22Rv1 (cell line): ENCODE measurements around the gene FAM221A.

ENCODE experiments used
- H3K27ac ChIP-seq: fragments of 450-650 bp; 2 replicates; pipeline ENCODE4 v1.5.1; 2017
- ZFX ChIP-seq: fragments of 450-650 bp; IDR thresholded peaks from 2 replicates; pipeline ENCODE4 v1.6.1; 2017; ENCODE audit warnings: antibody characterized with exemption, borderline replicate concordance
- TF ChIP-seq, protein P1 (sequence below): fragments of 450-650 bp; IDR thresholded peaks from 2 replicates; pipeline ENCODE4 v1.5.1; 2017; ENCODE audit warnings: mild to moderate bottlenecking

FAM221A gene

DNA sequence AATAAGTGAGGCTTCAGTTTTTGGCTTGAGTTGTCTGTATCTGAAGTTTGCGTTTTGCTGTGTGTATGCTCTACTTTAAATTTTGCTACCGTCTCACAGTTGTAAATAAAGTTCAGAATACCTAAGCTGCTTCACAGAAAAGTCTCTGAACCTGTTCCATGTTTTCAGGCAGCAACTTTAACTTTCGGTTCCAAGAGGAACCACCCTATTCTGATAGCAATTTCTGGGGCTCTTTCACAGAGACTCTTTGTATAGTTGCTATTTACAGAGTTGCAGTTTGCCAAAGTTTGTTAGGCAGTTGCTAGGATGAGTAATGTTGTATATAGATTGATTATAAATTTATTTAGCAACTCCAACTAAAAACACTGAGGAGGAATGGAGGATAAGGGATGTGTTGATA, 5.7 kb downstream of the FAM221A start:
- H3K27ac ChIP-seq, result 0 out of 2 replicates have a peak overlapping the region, but pooled peaks have one; percentile 7
- TF ChIP-seq ZFX, result no peak
- TF ChIP-seq, protein P1, sequence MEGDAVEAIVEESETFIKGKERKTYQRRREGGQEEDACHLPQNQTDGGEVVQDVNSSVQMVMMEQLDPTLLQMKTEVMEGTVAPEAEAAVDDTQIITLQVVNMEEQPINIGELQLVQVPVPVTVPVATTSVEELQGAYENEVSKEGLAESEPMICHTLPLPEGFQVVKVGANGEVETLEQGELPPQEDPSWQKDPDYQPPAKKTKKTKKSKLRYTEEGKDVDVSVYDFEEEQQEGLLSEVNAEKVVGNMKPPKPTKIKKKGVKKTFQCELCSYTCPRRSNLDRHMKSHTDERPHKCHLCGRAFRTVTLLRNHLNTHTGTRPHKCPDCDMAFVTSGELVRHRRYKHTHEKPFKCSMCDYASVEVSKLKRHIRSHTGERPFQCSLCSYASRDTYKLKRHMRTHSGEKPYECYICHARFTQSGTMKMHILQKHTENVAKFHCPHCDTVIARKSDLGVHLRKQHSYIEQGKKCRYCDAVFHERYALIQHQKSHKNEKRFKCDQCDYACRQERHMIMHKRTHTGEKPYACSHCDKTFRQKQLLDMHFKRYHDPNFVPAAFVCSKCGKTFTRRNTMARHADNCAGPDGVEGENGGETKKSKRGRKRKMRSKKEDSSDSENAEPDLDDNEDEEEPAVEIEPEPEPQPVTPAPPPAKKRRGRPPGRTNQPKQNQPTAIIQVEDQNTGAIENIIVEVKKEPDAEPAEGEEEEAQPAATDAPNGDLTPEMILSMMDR, result no peak

- TF ChIP-seq ZFX, result no peak
- TF ChIP-seq, protein P1, result no peak
- H3K27ac ChIP-seq, result no peak overlapping the region
Observed at GRCh38 chr7:23687011-23687410, 7.0 kb downstream of the FAM221A start.

DNA sequence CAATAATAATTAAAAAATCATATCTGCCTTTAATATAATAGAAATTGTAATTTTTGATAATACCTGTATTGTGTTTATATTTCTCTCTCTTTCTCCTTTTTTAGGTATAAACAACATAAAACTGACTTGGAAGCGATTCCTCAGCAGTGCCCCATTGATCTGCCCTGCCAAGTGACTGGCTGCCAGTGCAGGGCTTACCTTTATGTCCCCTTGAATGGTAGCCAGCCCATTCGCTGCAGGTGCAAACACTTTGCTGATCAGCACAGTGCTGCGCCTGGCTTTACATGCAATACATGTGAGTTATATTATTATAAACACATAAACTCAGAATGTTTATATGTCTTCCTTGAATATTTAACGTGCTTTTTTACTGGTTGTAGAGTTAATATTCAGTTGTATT, 9.2 kb downstream of the FAM221A start:
- no peak overlapping the region for H3K27ac ChIP-seq
- TF ChIP-seq ZFX, result no peak
- TF ChIP-seq, protein P1, result no peak

DNA sequence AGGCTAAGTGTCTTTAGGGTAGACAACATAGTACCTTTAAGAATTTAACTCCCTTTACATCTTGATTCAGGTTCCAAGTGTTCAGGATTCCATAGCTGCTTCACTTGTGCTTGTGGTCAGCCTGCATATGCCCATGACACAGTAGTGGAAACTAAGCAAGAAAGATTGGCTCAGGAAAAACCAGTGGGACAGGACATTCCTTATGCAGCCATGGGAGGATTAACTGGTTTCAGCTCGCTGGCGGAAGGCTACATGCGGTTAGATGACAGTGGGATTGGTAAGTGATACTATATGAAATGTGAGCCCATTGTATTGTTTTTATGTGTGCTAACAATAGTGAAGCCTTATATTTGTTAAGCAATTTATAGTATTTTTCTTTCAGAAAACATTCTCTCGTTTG, 11.3 kb downstream of the FAM221A start:
- TF ChIP-seq, protein P1, result no peak
- no peak for TF ChIP-seq ZFX
- H3K27ac ChIP-seq, result no peak overlapping the region

GRCh38 chr7:23693224-23693623, 13.2 kb downstream of the FAM221A start:
- H3K27ac ChIP-seq, result no peak overlapping the region

DNA sequence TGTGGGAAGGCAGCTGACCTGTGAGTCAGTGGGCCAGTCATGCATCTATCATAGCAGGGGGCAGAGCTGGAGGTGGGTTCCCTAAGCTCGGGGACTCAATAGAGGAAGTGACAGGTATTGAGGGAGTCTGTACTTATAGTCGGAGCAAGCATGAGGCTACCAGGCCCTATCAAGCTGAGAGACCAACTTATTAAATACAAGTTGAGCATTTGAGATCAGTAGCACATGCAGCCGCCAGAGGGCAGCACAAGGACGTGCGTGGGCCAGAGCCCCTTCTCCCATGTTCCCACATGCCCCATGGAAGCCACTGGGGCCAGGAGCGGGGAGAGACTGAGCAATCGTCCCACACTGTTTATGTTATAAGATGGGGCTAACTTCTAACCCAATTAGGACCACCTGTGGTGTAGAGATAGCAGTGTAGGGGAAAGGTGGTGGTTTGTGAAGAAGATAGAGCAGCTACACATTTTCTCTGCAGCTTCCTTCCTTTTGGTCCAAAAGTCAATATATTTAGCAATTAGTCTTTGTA, 17.0 kb downstream of the FAM221A start:
- TF ChIP-seq ZFX, result no peak
- TF ChIP-seq, protein P1, result peak; percentile 97
- H3K27ac ChIP-seq, result no peak overlapping the region

More at GRCh38 chr7:23693224-23693623, 13.2 kb downstream of the FAM221A start:
- TF ChIP-seq ZFX, result no peak
- TF ChIP-seq, protein P1, result no peak

DNA sequence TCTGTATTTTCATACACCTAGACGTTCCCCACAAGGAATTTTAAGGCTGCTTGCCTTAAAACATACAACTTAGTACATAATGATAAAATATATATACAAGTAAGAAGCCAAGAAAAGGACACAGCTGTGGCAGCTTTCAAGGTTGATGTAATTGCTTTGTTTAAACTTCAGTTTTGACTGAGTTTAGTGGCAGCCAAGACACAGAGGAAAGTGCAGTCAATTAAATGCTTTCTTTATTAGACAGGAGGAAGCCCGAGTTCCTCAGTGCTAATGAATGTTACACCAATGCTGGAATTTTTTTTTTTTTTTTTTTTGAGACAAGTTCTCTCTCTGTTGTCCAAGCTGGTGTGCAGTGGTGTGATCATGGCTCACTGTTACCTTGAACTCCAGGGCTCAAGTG, 18.8 kb downstream of the FAM221A start:
- TF ChIP-seq, protein P1, result no peak
- TF ChIP-seq ZFX, result no peak
- no peak overlapping the region for H3K27ac ChIP-seq
